ENCODE results near the gene FRY.

- TF ChIP-seq CTCF (conservative IDR thresholded peaks at IDR 0.05): no peak
- no peak for TF ChIP-seq EZH2 (IDR thresholded peaks at IDR 0.05; ENCODE audit: low read depth)
Measured at GRCh38 chr13:32330441-32330840, 298.9 kb downstream of the FRY start.

Measured in PC-9 (cell line).